ENCODE data around the gene SPHK2.

GRCh38 chr19:48635966-48636858, 16.9 kb downstream of the SPHK2 start:
- TF ChIP-seq POLR2AphosphoS2 (conservative IDR thresholded peaks at IDR 0.05; ENCODE audit: low read length) (no peak), EP300 (IDR thresholded peaks at IDR 0.05) (no peak), POLR2A (IDR thresholded peaks at IDR 0.05; ENCODE audit: low read length) (no peak), ATOH8 (CRISPR knock-in tag; IDR thresholded peaks at IDR 0.05; ENCODE audit: low read depth) (no peak), CTCF (IDR thresholded peaks at IDR 0.05) (no peak), JUN (IDR thresholded peaks at IDR 0.05) (no peak), MYC (IDR thresholded peaks at IDR 0.05; ENCODE audit: borderline replicate concordance, low read length) (no peak), ZC3H11A (IDR thresholded peaks at IDR 0.05) (no peak), ZNF302 (CRISPR knock-in tag; IDR thresholded peaks at IDR 0.05) (no peak), USF2 (IDR thresholded peaks at IDR 0.05) (no peak), REST (IDR thresholded peaks at IDR 0.05) (no peak), CEBPB (IDR thresholded peaks at IDR 0.05) (no peak), BHLHE40 (IDR thresholded peaks at IDR 0.05; ENCODE audit: low read depth, low read length) (no peak), CBX2 (IDR thresholded peaks at IDR 0.05; ENCODE audit: borderline replicate concordance, low read depth) (no peak)

Measured in A549 (cell line).